ENCODE results near the gene PLK3.
"Not testable (repeated sequence)": the region's sequence is repeated elsewhere in the genome, so short reads cannot be mapped to it uniquely, and the experiment has no call there.

Gene PLK3

DNA sequence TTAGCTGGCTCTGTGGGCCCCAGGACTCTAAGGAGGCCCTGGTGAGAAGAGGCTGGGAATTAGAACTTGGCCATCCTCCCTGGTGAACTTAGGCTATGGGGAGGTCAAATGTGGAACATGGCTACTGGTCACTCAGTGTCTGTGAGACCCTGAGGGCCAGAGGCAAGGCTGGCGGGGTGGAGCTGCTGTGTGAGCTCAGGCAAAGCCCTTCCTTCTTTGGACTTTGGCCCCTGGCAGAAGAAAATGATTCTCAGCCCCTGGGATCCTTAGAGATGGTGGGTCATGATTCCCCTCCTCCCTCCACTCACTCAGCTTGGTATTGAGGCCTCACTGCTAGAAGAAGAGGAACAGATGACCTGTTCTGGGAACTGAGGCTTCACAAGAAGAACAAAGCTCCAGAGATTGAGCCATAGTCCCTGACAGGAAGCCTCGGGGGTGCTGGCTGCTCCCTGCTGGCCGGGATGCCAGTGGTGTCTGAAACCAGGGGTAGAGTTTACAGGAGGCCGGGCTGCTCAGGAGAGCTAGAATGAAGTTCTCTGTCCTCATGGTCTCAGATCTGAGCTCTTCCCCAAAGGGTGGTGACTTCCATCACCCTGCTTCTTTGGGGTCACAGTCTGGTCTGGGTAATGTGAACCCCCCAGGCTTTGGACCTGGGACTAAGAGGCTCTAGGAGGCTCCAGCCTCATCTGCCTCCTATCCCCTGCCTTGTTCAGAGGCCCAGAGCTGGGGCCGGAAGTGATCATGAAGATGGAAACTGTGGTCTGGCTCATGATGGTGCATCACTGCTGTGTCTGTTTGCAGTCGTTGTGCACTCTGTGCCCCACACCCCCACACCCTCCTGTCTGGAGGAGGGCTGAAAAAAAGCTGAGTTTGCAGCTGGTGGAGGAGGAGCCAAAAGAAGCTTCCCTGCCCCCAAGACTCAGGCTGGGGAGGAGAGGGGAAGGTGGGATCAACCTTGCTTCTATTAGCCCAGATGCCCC, 9.1 kb downstream of the PLK3 start:
- peak; percentile 93 to 95 for DNase-seq

DNA sequence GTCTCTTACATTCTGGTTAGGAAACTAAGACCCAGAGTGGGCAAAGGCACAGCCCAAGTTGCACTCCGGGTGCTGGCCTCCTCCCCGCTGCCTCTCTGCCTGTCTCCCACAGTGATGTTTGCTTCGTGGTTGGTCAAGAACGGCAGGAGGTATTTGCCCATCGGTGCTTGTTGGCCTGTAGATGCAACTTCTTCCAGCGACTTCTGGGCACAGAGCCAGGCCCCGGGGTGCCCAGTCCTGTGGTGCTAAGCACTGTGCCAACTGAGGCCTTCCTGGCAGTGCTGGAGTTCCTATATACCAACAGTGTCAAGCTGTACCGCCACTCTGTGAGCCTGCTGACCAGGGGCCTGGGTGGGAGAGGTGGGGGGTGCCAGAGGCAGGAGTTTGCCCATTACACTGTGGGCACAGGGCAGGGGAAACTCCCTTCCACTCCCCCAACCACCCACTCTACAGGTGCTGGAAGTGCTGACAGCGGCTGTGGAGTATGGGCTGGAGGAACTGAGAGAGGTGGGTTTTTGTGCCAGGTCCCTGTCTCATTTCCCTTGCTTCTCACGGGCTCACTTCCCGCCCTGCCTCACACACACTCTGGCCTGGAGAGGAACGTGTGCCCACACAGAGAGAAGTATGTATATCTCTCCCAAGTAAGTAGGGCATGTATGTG, 10.1 kb downstream of the PLK3 start:
- peak; percentile 72 to 77 for DNase-seq

DNA sequence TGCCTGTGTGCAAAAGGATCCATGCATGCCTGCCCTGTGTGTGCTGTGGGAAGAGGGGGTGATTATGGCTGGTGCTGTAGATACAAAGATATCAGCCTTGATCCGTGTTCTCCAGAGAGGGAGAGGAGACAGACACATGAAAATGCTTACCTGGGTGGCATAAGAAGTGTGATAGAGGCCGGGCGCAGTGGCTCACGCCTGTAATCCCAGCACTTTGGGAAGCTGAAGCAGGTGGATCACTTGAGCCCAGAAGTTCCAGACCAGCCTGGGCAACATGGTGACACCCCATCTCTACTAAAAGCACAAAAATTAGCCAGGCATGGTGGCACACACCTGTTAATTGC, 10.6 kb downstream of the PLK3 start:
- not testable (repeated sequence) for DNase-seq

DNA sequence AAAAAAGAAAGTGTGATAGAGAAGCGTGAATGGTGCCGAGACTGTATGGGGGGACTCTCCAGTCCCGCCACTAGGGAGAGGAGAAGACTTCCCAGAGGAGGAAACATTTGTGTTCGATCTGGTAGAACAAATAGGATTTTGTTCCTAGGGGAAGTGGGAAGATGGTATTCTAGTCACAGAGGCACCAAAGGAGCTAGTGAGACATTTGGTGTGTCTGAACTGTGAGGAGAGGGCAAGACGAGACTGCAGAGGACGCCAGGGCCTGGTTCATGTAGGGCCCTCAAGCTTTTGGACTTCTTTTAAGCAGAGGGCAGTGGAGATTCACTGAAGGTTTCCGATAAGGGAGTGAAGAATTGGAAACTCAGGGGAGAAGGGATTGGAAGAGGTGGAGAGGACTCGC, 11.1 kb downstream of the PLK3 start:
- no peak for DNase-seq

DNA sequence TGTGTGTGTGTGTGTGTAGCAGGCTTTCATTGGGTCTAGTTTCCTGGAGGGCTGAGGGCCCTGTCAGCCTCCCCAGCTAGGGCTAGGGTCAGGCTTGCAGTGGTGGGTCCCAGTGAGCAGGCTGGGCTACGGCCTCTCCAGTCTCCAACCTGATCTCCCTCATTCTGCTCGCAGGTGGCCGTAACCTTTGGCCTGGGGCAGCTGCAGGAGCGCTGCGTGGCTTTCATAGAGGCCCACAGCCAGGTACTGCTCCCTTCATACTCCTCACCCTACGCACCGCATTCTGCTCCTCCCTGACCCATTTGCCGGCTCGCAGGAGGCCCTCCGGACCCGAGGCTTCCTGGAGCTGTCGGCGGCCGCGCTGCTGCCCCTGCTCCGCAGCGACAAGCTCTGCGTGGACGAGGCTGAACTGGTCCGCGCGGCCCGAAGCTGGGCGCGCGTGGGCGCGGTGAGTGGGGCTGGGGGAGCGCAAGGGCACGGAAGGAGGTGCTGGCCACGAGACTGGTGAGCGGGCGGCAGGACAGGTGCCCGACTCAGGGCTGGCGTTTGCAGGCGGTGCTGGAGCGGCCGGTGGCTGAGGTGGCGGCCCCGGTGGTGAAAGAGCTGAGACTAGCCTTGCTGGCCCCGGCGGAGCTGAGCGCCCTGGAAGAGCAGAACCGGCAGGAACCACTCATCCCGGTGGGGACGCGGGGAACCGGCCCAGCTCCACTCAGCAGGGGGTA, 12.8 kb downstream of the PLK3 start:
- no peak for DNase-seq

DNA sequence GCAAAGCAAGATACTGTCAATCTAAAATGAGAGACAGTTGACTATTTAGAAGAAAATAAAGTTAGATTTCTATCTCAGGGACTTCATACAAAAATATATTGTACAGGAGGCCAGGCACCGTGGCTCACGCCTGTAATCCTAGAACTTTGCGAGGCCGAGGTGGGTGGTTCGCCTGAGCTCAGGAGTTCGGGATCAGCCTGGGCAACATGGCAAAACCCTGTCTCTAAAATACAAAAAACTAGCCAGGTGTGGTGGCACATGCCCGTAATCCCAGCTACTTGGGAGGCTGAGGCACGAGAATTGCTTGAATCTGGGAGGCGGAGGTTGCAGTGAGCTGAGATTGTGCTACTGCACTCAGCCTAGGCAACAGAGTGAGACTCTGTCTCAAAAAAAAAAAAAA, 15.7 kb downstream of the PLK3 start:
- not testable (repeated sequence) for DNase-seq

DNA sequence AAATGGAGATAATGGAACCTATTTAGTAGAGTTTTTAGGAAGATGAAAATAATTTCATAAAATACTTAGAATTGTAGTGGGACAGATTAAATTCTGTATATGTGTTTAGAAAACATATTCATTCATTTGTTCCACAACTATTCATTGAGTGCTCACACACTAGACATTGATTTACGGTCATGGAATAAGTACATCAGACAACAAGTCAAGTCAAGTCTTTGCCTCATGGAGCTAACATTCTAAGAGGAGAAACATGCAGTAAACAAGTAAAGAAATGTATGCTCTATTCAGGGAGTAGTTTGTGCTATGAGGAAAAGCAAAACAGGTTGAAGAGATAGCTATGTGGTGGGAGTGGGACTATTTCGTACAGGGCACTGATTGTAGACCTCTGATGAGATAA, 17.1 kb downstream of the PLK3 start:
- DNase-seq, result no peak

DNA sequence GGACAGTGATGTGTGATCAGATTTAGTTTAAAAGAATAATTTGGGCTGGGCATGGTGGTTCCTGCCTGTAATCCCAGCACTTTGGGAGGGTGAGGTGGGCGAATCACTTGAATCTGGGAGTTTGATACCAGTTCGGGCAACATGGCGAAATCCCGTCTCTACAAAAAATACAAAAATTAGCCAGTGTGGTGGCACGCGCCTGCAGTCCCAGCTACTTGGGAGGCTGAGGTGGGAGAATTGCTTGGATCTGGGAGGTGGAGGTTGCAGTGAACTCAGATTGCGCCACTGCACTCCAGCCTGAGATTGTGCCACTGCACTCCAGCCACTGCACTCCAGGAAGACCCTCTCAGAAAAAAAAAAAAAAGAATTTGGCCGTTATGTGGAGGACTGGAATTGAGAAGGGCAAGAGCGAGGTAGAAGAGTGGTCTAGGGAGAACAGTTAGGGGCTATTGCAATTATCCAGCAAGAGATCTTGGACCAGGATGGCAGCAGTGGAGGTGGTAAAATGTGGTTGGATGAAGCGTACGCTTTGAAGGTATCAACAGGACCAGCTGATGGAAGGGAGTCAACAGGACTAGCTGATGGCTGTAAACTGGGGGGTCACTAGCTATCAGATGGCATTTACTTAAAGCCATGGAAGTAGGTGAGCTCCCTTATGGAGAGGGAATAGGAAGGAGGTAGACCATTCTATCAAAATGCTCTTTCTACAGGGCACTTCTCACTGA, 17.8 kb downstream of the PLK3 start:
- DNase-seq, result no peak

DNA sequence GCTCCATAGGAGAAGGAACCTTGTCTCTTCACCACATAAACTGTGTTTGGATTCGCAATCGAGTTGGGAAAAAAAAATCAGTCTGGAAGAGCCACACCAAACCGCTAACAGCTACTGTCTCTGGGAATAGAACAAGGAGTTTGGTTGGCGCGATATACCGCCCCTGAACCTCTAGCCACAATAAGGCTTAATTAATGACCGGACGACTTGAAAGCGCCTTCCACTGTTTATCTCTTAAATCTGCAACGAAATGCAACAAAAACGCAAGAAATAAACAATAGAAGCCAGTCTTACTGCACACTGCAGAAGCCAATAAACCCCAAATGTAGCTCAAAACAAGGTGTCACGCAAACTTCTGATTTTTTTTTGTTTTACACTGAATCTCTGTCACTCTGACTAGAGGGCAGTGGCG, 19.0 kb downstream of the PLK3 start:
- DNase-seq, result no peak

DNA sequence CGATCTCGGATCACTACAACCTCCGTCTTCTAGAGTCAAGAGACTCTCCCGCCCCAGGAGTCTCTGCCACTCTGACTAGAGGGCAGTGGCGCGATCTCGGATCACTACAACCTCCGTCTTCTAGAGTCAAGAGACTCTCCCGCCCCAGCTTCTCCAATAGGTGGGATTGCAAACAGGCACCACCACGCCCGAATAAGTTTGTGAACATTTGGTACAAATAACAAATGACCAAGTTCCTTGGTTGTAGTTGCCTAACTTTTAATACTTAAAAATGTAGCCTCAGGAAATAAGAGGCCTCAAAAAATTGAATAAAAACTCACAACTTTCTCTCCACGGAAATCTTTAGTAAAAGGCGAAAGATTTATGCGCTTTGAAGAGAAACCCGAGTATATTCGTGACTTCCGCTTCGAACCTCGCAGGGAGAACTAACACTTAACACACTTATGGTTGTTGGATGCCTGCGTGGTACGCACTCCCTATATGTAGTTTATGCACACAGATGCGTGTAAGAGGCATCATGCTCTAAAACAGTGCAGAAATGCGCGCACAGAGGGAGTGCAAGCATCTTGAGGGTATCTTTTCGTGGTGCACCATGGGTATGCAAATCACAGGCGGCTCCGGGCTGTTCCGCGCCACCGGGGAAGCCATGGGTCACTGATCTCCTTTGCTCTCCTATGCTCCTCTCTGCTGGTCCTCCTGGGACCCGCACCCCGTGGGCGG, 19.6 kb downstream of the PLK3 start:
- DNase-seq, result peak; percentile 92 to 98

DNA sequence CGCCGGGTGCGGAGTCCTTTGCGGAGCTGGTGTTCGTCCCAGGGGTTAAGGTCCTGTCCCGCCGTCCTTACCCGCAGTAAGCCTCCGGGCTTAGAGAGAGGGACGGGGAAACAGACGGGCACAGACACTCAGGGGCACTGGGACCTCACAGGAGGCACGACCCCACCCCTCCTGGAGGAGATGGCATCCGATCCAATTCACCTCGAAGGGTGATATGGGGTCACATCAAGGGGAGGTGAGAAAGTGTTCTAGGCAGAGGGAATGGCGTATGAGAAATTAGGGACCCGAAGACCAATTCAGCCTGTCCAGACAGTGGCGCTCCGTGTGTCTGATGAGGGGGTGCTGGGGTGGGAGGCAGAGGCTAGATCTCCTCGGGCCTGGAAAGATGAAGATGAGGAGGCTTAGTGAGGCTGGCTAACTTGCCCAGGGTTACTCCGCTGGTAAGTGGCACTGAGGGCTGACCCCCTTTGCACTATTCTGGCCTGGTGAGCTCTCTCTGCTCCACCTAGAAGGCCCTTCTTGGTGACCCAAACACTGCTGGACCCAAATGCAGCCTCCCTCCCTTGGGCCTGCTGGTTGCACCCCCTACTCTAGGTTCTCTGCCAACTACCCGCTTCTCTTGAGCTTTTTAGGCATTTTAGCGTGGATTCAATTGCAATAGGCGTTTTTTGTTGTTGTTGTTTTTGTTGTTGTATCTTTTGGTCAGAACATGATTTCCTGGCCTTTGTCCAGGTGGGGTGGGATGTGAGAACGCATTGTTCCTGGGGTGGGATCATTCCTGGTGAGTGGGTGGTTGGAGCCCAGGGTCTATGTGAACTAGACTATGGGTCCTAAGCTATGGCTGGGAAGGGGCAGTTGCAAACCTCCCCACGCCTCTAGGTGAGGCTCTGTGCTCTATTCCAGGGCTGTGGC, 20.4 kb downstream of the PLK3 start:
- no peak for DNase-seq

DNA sequence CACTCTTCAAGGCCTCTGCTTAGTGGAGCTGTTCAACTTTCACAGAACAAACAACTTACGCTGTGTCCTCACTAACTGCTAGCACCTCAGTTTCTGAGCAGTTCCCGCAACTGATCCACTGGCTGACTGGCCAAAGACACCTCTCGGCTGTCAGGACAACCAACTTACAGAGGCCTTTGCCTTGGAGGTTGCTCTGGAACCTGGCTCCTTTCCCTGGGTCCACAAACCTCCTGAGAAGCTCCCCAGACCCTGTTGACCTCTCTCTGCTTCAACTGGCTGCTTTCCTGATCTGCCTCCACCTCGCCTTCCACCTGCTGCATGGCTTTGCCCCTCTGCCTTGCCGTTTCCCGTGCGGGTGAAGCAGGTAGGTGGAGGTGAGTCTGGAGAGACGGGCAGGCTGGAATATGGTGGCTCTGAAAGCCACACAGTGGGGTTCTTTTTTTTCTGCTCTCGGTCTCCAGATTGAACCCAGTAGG, 21.1 kb downstream of the PLK3 start:
- no peak for DNase-seq

DNA sequence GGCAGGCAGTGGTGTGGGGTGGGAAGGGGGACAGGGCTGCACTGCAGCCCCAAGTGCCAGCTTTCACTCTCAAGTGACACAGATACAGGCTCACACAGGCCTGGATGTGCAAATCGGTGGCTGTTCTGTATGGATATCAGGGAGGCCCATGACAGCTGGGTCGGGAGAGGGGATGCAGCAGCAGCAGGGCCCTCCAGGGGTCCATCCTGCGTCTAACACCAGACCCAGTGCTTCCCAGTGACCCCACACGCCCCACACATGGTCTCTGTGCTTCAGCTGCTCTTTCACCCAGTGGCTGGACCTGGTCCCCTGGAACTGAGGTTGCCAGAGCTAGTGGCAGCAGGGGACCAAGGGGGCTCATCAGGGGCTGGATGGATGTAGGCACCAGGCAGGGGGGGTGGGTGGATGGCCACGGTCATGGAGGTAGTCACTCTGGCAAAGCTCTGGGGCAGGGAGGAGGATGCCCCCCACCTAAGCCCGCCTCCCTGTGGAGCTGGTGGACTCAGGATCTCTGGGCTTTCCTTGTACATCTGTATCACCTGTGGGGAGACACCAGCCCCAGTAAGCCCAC, 22.0 kb downstream of the PLK3 start:
- no peak for DNase-seq

DNA sequence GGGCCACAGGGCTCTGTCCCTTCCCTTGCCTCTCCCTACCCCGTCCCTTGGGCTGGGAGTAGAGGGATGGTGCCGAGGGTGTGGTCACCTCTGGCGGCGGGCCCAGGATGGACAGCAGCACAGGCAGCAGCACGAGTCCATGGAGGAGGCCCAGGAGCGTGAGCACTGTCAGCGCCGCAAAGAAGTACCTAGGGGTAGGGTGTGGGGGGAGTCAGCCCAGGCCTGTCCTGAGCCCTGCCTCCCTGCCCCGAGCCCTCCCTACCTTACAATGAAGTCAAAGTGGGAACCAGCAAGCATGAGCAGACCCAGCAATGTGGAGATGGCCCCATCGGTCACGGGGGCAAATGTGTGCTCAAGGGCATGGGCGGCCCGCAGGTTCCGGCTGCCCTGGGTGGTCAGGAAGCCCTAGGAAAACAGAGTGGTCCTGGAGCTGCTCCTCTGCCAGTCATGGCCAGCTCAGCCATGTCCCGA, 22.8 kb downstream of the PLK3 start:
- DNase-seq, result no peak

DNA sequence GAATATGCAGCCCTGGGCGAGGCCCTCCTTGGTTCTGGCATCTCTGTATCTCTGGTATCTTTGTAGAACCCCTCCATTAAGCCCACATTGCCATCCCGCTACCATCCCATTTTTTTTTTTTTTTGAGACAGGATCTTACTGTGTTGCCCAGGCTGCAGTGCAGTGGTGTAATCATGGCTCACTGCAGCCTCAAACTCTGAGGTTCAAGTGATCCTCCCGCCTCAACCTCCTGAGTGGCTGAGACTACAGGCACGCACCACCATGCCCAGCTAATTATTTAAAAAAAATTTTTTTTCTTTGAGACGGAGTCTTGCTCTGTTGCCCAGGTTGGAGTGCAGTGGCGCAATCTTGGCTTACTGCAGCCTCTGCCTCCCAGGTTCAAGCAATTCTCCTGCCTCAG, 24.2 kb downstream of the PLK3 start:
- DNase-seq, result not testable (repeated sequence)

DNA sequence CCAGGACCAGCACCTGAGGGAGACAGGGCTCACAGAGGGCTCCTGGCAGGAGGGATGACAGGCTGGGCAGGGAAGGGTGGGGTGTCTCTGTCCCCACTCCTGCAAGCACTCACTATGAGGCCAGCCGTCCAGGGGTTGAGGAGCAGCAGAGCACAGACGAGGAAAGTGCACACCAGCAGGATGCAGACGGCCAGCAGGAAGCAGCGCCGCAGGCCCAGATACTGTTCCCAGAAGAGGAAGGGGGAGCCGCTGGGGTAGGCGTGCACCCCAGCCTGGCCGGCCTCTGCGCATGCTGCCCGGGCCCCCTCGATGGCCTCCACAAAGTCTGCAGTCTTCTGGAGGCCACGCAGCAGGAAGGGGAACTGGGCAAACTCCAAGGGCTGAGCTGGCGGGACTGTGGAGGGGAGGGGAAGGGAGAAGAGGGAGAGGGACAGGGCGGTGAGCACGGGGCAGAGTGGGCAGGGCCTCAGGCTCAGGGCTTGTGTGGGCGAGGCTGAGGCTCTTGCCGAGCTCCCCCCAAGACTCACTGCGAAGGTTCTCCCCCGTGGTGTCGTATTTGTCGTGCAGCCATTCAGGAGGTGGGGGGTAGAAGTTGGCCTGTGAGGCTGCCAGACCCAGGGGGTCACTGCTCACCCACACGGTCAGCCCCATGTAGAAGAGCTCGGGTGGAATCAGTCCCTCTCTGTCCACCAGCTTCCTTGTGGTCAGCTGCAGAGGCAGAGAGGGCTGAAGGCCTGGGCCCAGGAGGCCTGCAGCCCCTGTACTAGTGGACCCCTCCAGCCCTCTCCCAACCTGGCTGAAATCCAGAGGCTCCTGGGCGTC, 26.4 kb downstream of the PLK3 start:
- DNase-seq, result peak; percentile 89 to 92

DNA sequence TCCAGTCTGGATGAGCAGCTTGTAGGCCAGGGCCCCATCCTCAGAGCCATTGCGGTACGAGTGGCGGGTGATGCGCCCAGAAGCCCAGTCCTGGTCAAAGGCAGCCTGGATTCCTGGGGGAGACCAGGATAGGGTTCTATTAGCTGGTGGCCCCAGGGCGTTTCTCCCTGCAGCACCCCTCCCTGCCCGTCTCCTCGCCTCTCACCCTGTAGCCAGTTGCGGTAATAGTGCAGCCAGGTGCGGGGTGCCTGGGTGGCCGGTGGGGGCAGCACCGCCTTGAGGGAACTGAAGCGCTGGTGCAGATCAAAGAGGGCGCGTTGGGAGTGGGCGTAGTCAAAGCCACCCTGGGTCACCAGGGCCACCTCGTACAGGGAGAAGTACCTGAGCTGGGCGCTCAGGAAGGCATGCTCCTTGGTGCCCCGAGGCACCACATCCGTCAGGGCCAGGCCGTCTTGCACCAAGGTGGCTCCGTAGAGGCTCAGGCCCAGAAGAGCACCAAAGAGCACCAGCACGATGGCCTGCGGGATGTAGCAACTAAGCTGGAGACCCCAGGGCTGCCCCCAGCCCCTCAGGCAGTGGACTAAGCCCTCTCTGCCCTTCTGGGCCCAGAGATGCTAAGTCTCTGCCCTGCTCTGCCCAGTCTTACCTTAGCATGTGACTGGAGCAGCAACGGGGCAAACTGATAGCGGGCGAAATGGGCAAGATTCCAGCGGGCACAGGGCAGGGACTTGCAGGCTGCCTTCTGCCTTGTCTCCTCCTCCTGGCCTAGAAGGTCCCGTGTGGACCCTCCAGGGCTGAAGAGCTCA, 27.2 kb downstream of the PLK3 start:
- no peak for DNase-seq

DNA sequence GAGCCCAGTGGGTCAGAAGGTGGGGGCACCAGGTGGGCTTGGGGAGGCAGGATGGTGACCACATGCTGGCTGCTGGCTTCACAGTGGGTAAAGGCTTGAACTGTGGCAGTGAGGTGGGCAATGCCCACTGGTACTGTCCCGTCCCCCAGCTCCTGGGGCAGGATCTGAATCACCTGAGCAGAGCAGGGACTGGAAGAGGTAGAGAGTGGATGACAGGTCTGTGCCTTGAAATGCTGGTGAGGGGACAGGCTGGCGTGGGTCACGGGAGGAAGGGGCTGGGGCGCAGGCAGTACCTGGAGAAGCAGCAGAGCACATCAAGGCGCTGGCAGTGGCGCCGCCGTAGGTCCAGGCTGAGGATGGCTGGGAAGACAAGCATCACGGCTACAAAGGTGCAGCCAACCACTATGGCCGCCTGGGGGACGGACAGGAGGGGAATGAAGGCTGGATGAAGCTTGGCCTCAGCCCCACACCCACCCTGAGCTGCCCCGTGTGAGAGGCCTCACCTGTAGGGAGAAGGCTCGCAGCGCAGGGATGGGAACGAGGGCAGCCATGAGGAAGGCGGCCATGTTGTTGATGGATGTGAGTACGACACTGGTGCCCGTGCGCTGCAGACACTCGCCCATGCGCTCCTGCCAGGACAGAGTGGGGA, 27.9 kb downstream of the PLK3 start:
- no peak for DNase-seq
